CD14-positive monocyte (primary cell): ENCODE data around the gene HSD3B2. TPM values are rescaled to one million over a fixed set of nuclear protein-coding genes. Genes with fewer than 3 reads are reported as not detected.

Experiments used
- DNase-seq, 3 donors: peaks; one replicate each; pipeline ENCODE4 v3.0.0-alpha.2; 2011 to 2022
- H2AFZ ChIP-seq: 2 replicates; pipeline ENCODE4 v1.6.0; 2012; ENCODE audit warnings: mild to moderate bottlenecking, low read depth, low read length, inconsistent platforms; ENCODE audit not compliant: insufficient read depth, poor library complexity, severe bottlenecking
- H3K27ac ChIP-seq, 2 donors: 1 replicate in 1 of 2; 2 replicates in 1 of 2; pipeline ENCODE4 v1.5.1; 2012 to 2013; ENCODE audit warnings: low read length in 2 of 2, control low read depth in 1 of 2, inconsistent platforms in 1 of 2, low read depth in 1 of 2, mild to moderate bottlenecking in 1 of 2
- H3K27me3 ChIP-seq, 2 donors: one replicate each; pipeline versions ENCODE4 v1.6.0 to v1.6.1; 2011 to 2013; ENCODE audit warnings: low read length in 2 of 2; ENCODE audit not compliant: control insufficient read depth in 2 of 2, insufficient read depth in 2 of 2
- H3K36me3 ChIP-seq, 2 donors: replicated peaks in 1 of 2; 1 replicate in 1 of 2; 2 replicates in 1 of 2; pipeline versions ENCODE4 v1.5.1 to v1.6.1; 2012 to 2013; ENCODE audit warnings: low read length in 2 of 2, control low read depth in 1 of 2, inconsistent platforms in 1 of 2, mild to moderate bottlenecking in 1 of 2; ENCODE audit not compliant: insufficient read depth in 2 of 2, control insufficient read depth in 1 of 2
- H3K4me1 ChIP-seq, 2 donors: 1 replicate in 1 of 2; 2 replicates in 1 of 2; pipeline versions ENCODE4 v1.5.1 to v1.6.1; 2012 to 2013; ENCODE audit warnings: low read length in 2 of 2, control low read depth in 1 of 2, inconsistent platforms in 1 of 2, mild to moderate bottlenecking in 1 of 2, moderate library complexity in 1 of 2; ENCODE audit not compliant: insufficient read depth in 2 of 2, control insufficient read depth in 1 of 2
- H3K4me2 ChIP-seq: replicated peaks from 2 replicates; pipeline ENCODE3; 2012; ENCODE audit warnings: low read length, moderate library complexity, mild to moderate bottlenecking; ENCODE audit not compliant: poor library complexity, severe bottlenecking; ENCODE audit errors: extremely low read depth
- H3K4me3 ChIP-seq, 3 experiments: fragments of 200-600 bp in 1 of 3; sonication (generic) in 1 of 3; replicated peaks in 1 of 3; 1 replicate in 2 of 3; 2 replicates in 1 of 3; pipeline ENCODE4 v1.5.1; 2011 to 2013; ENCODE audit warnings: low read length in 3 of 3, mild to moderate bottlenecking in 3 of 3, control low read depth in 2 of 3, low read depth in 2 of 3, inconsistent platforms in 1 of 3, moderate library complexity in 1 of 3
- H3K79me2 ChIP-seq: 2 replicates; pipeline ENCODE4 v1.6.0; 2012; ENCODE audit warnings: mild to moderate bottlenecking, control low read depth, inconsistent platforms, low read length, moderate library complexity; ENCODE audit not compliant: insufficient read depth
- H3K9ac ChIP-seq: 2 replicates; pipeline ENCODE4 v1.6.0; 2017; ENCODE audit warnings: low read length, mild to moderate bottlenecking; ENCODE audit not compliant: insufficient read depth, poor library complexity, severe bottlenecking
- H3K9me3 ChIP-seq, 2 donors: replicated peaks in 1 of 2; 1 replicate in 1 of 2; 2 replicates in 1 of 2; pipeline versions ENCODE4 v1.5.1 to v1.6.1; 2012 to 2013; ENCODE audit warnings: low read length in 2 of 2, control low read depth in 1 of 2; ENCODE audit not compliant: control insufficient read depth in 1 of 2, insufficient read depth in 1 of 2
- H4K20me1 ChIP-seq: 2 replicates; pipeline ENCODE4 v1.6.0; 2012; ENCODE audit warnings: mild to moderate bottlenecking, low read length, control low read depth, moderate library complexity; ENCODE audit not compliant: insufficient read depth
- H3K27ac Mint-ChIP-seq, 7 donors: one replicate each; pipeline ENCODE4 v1.8.0; 2020; ENCODE audit warnings: mild to moderate bottlenecking in 7 of 7, mixed read lengths in 7 of 7, moderate library complexity in 6 of 7, inconsistent platforms in 2 of 7
- H3K27me3 Mint-ChIP-seq, 3 donors: one replicate each; pipeline ENCODE4 v1.8.0; 2021 to 2022; ENCODE audit warnings: low read depth in 3 of 3, mild to moderate bottlenecking in 3 of 3, mixed read lengths in 3 of 3, moderate library complexity in 3 of 3, inconsistent platforms in 1 of 3
- H3K36me3 Mint-ChIP-seq, 2 donors: one replicate each; pipeline ENCODE4 v1.8.0; 2020; ENCODE audit warnings: mixed read lengths in 2 of 2, inconsistent platforms in 1 of 2, mild to moderate bottlenecking in 1 of 2
- H3K4me1 Mint-ChIP-seq: one replicate; pipeline ENCODE4 v1.8.0; 2020; ENCODE audit warnings: mild to moderate bottlenecking, mixed read lengths
- H3K4me3 Mint-ChIP-seq, 2 donors: one replicate each; pipeline ENCODE4 v1.8.0; 2020; ENCODE audit warnings: mild to moderate bottlenecking in 2 of 2, mixed read lengths in 2 of 2, moderate library complexity in 1 of 2
- H3K9me3 Mint-ChIP-seq, 7 donors: one replicate each; pipeline ENCODE4 v1.8.0; 2020 to 2022; ENCODE audit warnings: mixed read lengths in 7 of 7, mild to moderate bottlenecking in 6 of 7, moderate library complexity in 6 of 7, inconsistent platforms in 2 of 7
- WGBS: methylation state at CpG from one replicate; pipeline ENCODE4 v1.1.5; 2013; ENCODE audit warnings: missing lambda C conversion rate; ENCODE audit not compliant: insufficient coverage; 5-methylcytosine and 5-hydroxymethylcytosine counted together
- intact Hi-C, 2 donors: fragments of 100-400 bp; cut with micrococcal nuclease; formaldehyde crosslinking; loops; one replicate each; pipeline versions ENCODE4 v1.15.0 to v1.15.1; 2023
- polyA plus RNA-seq, 3 donors: library from polyadenylated mRNA; depleted of rRNA in 1 of 3; unstranded in 2 of 3; stranded (reverse) in 1 of 3; fragments of 300-500 nt in 2 of 3; fragments of >200 nt in 1 of 3; fragmentation: Illumina TruSeq in 2 of 3; gene quantifications; 1 replicate in 2 of 3; 2 replicates in 1 of 3; pipeline ENCODE4 v1.2.3, GENCODE V29; 2012 to 2021
- TF ChIP-seq, protein P1 (sequence below): fragments of 200-600 bp; IDR thresholded peaks from one replicate; pipeline ENCODE4 v1.8.0; 2022; ENCODE audit warnings: antibody characterized with exemption, mild to moderate bottlenecking

HSD3B2 gene
- polyA plus RNA-seq, 3 donors: not detected

DNA sequence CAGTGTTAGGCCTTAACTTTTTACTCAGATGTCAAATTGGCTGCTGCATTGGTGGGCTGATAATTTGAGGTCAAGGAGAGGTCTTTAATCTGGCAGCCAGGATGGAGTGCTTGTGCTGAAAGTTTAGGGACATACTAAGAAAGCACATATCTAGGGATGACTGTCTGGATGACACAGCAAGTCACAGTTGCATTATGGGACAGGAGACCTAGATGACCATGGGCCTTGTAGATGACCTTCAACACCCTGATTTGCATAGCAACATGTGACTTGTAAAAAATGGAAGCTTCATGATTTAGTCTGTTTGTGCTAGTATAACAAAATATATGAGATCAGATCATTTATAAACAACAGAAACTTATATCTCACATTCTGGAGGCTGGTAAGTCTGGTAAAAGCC lies 18.0 kb upstream of the HSD3B2 start:
- no peaks in the 10 kb centered on the region for H3K4me1 Mint-ChIP-seq
- Histone ChIP-seq H3K9ac (no peak overlapping the region), H3K9me3 (no peaks in the 10 kb centered on the region), H3K4me1 (no peaks in the 10 kb centered on the region), H3K4me3 (no peak overlapping the region), H3K27ac (no peak overlapping the region), H3K4me2 (no peak overlapping the region), H2AFZ (no peak overlapping the region), H3K36me3 (no peaks in the 10 kb centered on the region), H3K79me2 (no peaks in the 10 kb centered on the region), H4K20me1 (no peaks in the 10 kb centered on the region), H3K27me3 (no peaks in the 10 kb centered on the region)
- TF ChIP-seq, protein P1, sequence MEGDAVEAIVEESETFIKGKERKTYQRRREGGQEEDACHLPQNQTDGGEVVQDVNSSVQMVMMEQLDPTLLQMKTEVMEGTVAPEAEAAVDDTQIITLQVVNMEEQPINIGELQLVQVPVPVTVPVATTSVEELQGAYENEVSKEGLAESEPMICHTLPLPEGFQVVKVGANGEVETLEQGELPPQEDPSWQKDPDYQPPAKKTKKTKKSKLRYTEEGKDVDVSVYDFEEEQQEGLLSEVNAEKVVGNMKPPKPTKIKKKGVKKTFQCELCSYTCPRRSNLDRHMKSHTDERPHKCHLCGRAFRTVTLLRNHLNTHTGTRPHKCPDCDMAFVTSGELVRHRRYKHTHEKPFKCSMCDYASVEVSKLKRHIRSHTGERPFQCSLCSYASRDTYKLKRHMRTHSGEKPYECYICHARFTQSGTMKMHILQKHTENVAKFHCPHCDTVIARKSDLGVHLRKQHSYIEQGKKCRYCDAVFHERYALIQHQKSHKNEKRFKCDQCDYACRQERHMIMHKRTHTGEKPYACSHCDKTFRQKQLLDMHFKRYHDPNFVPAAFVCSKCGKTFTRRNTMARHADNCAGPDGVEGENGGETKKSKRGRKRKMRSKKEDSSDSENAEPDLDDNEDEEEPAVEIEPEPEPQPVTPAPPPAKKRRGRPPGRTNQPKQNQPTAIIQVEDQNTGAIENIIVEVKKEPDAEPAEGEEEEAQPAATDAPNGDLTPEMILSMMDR: no peak
- H3K4me3 Mint-ChIP-seq: no peak overlapping the region
- H3K36me3 Mint-ChIP-seq: no peaks in the 10 kb centered on the region
- H3K27ac Mint-ChIP-seq: no peak overlapping the region
- no peak for DNase-seq
- H3K9me3 Mint-ChIP-seq: peaks cover 0 to 5% (median under 1%) of the 10 kb centered on the region in 7 donors
- peaks cover 0 to 6% (median 3%) of the 10 kb centered on the region in 3 donors for H3K27me3 Mint-ChIP-seq
- intact Hi-C loops: no loop called here

DNA sequence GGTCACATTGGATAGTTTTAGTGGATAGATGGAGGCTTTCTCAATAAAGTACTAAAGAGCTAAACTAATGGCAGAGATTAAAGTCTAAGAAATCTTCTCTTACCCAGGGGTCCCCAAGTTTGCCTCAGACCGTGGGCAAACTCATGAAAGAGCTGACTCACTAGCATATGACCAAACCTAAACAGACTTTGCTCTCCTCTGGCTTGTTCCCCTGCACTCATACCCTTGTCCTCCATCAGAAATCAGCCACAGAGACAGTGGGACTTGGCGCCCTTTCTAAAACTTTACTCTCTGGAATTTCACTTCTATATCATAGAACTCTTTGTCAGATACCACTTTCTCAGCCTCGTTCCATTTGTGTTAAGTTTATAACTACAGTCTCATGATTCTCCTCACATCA lies 17.0 kb upstream of the HSD3B2 start:
- no peak for DNase-seq
- Histone ChIP-seq H3K4me3 (no peak overlapping the region), H3K9ac (no peak overlapping the region), H4K20me1 (no peaks in the 10 kb centered on the region), H3K36me3 (no peaks in the 10 kb centered on the region), H3K4me2 (no peak overlapping the region), H3K27ac (no peak overlapping the region), H3K79me2 (no peaks in the 10 kb centered on the region), H3K9me3 (no peaks in the 10 kb centered on the region), H3K27me3 (no peaks in the 10 kb centered on the region), H2AFZ (no peak overlapping the region), H3K4me1 (no peaks in the 10 kb centered on the region)
- H3K9me3 Mint-ChIP-seq: peaks cover 0 to 7% (median 3%) of the 10 kb centered on the region in 7 donors
- H3K36me3 Mint-ChIP-seq: no peaks in the 10 kb centered on the region
- peaks cover 1 to 8% (median 3%) of the 10 kb centered on the region in 3 donors for H3K27me3 Mint-ChIP-seq
- no peak overlapping the region for H3K4me3 Mint-ChIP-seq
- H3K4me1 Mint-ChIP-seq: no peaks in the 10 kb centered on the region
- WGBS: 71% methylated on average over 1 of the region's 3 CpGs
- intact Hi-C loops: no loop called here
- no peak overlapping the region for H3K27ac Mint-ChIP-seq
- TF ChIP-seq, protein P1: no peak
